MCF 10A (cell line): Measurements from ENCODE around the gene PCGF3. TPM values are rescaled to one million over a fixed set of nuclear protein-coding genes. Genes with fewer than 3 reads are reported as not detected.

Experiments used
- BruUV-seq: library from RNA; stranded (reverse); fragments of 400-500 nt; replicated peaks from 2 replicates; lab custom pipeline; 2021; lab: Mats Ljungman, UMichigan
- CTCF ChIA-PET: fragments of 300-600 bp; sonication (Branson Sonifier 250); formaldehyde crosslinking; extraction: SDS; loops from one replicate; lab custom pipeline; 2021; ENCODE audit warnings: antibody characterized with exemption, inconsistent platforms; lab: Yijun Ruan, JAX
- POLR2A ChIA-PET: fragments of 300-600, 350-650 bp; sonication (Branson Sonifier 250); formaldehyde crosslinking; extraction: SDS; loops from one replicate; lab custom pipeline; 2020; ENCODE audit warnings: antibody characterized with exemption, inconsistent platforms; lab: Yijun Ruan, JAX
- DNase-seq: peaks from one replicate; pipeline ENCODE4 v3.0.0-alpha.2; 2018; ENCODE audit not compliant: unreplicated experiment
- H3K27ac Mint-ChIP-seq: one replicate; pipeline ENCODE4 v1.8.0; 2022; ENCODE audit warnings: mild to moderate bottlenecking, low read depth, mixed read lengths; ENCODE audit not compliant: unreplicated experiment
- H3K27me3 Mint-ChIP-seq: one replicate; pipeline ENCODE4 v1.8.0; 2022; ENCODE audit warnings: mixed read lengths; ENCODE audit not compliant: insufficient read depth, unreplicated experiment
- H3K36me3 Mint-ChIP-seq: one replicate; pipeline ENCODE4 v1.8.0; 2022; ENCODE audit warnings: mild to moderate bottlenecking, moderate library complexity, mixed read lengths; ENCODE audit not compliant: insufficient read depth, unreplicated experiment
- H3K4me1 Mint-ChIP-seq: one replicate; pipeline ENCODE4 v1.8.0; 2022; ENCODE audit warnings: mixed read lengths; ENCODE audit not compliant: insufficient read depth, unreplicated experiment
- H3K4me3 Mint-ChIP-seq: one replicate; pipeline ENCODE4 v1.8.0; 2022; ENCODE audit warnings: mild to moderate bottlenecking, moderate library complexity, mixed read lengths; ENCODE audit not compliant: unreplicated experiment
- H3K9me3 Mint-ChIP-seq: one replicate; pipeline ENCODE4 v1.8.0; 2022; ENCODE audit warnings: mixed read lengths; ENCODE audit not compliant: unreplicated experiment
- intact Hi-C: fragments of 100-400 bp; cut with micrococcal nuclease; formaldehyde crosslinking; loops from 2 replicates; pipeline ENCODE4 v1.14.1; 2022
- total RNA-seq: library from RNA; stranded (reverse); gene quantifications from 2 replicates; pipeline ENCODE4 v1.2.3, GENCODE V29; 2022
- TF ChIP-seq, protein P1 (sequence below): fragments of 200-600 bp; IDR thresholded peaks from one replicate; pipeline ENCODE4 v1.8.0; 2022; ENCODE audit warnings: antibody characterized with exemption, mild to moderate bottlenecking; ENCODE audit not compliant: unreplicated experiment

Gene PCGF3
- total RNA-seq, 1 experiment from 2014 or later = 26.5 TPM

DNA sequence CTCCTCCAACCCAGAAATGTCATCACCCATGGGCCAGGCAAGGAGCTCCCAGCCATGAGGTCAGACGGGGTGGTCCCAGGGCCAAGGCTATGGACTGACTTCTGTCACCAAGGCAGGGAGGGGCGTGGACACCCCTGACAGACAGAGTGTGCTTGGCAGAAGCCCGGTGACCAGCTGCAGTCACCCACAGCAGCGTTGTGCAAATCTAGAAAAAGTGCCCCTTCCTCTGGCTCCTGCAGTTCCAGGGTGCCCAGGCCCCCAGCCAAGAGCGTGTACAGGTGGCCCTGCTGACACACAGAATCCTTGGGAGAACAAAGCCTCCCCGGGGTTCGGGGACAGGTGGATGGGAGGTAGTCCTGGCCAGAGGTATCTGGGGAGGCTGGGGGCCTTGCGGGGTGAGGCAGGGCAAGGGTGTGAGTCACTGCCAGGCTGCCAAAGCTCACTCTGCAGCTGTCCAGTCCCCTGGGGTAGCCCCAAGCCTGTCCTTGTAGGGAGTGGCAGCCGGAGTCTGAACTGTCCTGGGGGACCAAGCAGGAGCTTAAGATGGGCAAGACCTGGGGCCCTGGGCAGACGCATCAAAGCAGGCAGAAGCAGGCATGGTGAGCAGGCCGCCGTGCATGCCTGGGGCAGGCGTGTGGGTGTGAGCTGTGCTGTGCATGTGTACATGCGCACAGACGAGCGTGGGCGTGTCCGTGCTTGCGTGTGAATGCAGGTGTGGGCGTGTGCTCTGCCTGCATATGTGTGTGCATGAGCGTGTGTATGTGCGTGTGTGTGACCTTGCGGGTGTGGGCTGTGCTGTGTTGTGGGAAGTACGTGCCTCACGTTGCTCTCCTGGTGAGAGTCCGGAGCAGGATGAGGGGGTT is 28.0 kb upstream of the PCGF3 start:
- H3K4me1 Mint-ChIP-seq = peaks cover 14% of the 10 kb centered on the region
- no peaks in the 10 kb centered on the region for H3K27me3 Mint-ChIP-seq
- no TSS peak for BruUV-seq
- H3K9me3 Mint-ChIP-seq = no peaks in the 10 kb centered on the region
- peak overlapping the region; percentile 47 for H3K4me3 Mint-ChIP-seq
- peaks cover 26% of the 10 kb centered on the region for H3K36me3 Mint-ChIP-seq
- TF ChIP-seq, protein P1, sequence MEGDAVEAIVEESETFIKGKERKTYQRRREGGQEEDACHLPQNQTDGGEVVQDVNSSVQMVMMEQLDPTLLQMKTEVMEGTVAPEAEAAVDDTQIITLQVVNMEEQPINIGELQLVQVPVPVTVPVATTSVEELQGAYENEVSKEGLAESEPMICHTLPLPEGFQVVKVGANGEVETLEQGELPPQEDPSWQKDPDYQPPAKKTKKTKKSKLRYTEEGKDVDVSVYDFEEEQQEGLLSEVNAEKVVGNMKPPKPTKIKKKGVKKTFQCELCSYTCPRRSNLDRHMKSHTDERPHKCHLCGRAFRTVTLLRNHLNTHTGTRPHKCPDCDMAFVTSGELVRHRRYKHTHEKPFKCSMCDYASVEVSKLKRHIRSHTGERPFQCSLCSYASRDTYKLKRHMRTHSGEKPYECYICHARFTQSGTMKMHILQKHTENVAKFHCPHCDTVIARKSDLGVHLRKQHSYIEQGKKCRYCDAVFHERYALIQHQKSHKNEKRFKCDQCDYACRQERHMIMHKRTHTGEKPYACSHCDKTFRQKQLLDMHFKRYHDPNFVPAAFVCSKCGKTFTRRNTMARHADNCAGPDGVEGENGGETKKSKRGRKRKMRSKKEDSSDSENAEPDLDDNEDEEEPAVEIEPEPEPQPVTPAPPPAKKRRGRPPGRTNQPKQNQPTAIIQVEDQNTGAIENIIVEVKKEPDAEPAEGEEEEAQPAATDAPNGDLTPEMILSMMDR = no peak
- ChIA-PET POLR2A (interaction anchor here (0.6 to 1.5 kb wide), 9 partner anchors 9 to 340 kb away, joined by 3 to 18 read pairs (median 4); partner anchors contain the start of gene ZNF141), CTCF (interaction anchor here (0.8 to 1.1 kb wide), 2 partner anchors 9 to 75 kb away, joined by 3 to 4 read pairs; no protein-coding TSS in a partner anchor)
- intact Hi-C loops = loop anchor here (10.0 kb wide), 1 partner anchor 203 kb away; no protein-coding TSS in a partner anchor
- peak; percentile 63 for DNase-seq
- peak overlapping the region; percentile 61 for H3K27ac Mint-ChIP-seq

- ChIA-PET POLR2A (interaction anchor here (0.6 to 1.5 kb wide), 9 partner anchors 8 to 341 kb away, joined by 3 to 18 read pairs (median 3); partner anchors contain the start of gene ZNF141), CTCF (interaction anchor here (0.5 to 1.1 kb wide), 3 partner anchors 8 to 713 kb away, joined by 3 to 4 read pairs (median 3); no protein-coding TSS in a partner anchor)
- no peak for DNase-seq
Observed at GRCh38 chr4:678331-679103, 27.1 kb upstream of the PCGF3 start.

DNA sequence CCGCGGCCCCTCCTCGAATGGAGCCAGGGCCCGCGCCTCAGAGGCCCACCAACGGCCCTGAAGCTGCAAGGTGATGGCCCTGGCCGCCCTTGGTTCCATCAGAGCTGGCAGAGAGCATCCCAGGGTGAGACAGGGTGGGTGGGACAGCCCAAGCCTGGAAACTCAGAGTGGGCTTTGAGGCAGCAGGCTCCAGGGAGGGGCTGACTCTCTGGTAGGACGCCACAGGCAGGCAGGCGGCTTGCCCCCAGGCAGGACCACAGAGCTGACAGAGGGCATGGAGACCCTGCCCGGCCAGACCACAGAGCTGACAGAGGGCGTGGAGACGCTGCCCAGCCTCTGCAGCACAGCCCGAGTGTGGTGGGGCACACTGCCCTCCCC is 26.5 kb upstream of the PCGF3 start:
- no peak for DNase-seq
- peaks cover 15% of the 10 kb centered on the region for H3K36me3 Mint-ChIP-seq
- no TSS peak for BruUV-seq
- no peaks in the 10 kb centered on the region for H3K9me3 Mint-ChIP-seq
- ChIA-PET POLR2A (interaction anchor here (0.5 to 0.7 kb wide), 2 partner anchors 42 to 331 kb away, joined by 3 to 4 read pairs; no protein-coding TSS in a partner anchor), CTCF (no interaction called here)
- TF ChIP-seq, protein P1 = no peak
- intact Hi-C loops = loop anchor here (10.0 kb wide), 1 partner anchor 204 kb away; no protein-coding TSS in a partner anchor
- H3K27ac Mint-ChIP-seq = no peak overlapping the region
- no peak overlapping the region for H3K4me3 Mint-ChIP-seq
- H3K27me3 Mint-ChIP-seq = no peaks in the 10 kb centered on the region
- peaks cover 8% of the 10 kb centered on the region for H3K4me1 Mint-ChIP-seq

More at GRCh38 chr4:678331-679103, 27.1 kb upstream of the PCGF3 start:
- H3K36me3 Mint-ChIP-seq = peaks cover 18% of the 10 kb centered on the region
- peak overlapping the region; percentile 47 for H3K4me3 Mint-ChIP-seq
- H3K27me3 Mint-ChIP-seq = no peaks in the 10 kb centered on the region
- TF ChIP-seq, protein P1 = no peak
- BruUV-seq = no TSS peak
- H3K27ac Mint-ChIP-seq = peak overlapping the region; percentile 61
- peaks cover 8% of the 10 kb centered on the region for H3K4me1 Mint-ChIP-seq
- intact Hi-C loops = loop anchor here (10.0 kb wide), 1 partner anchor 204 kb away; no protein-coding TSS in a partner anchor
- H3K9me3 Mint-ChIP-seq = no peaks in the 10 kb centered on the region
